ENCODE measurements around the gene LDLRAD3.

Gene LDLRAD3

GRCh38 chr11:36216061-36216615, 272.3 kb downstream of the LDLRAD3 start:
- no peak for DNase-seq (ENCODE audit: low spot score in 2 of 2)
- no peaks in the 10 kb centered on the region; the same call in 1 of the 2 replicates for H3K9me3 ChIP-seq
- H3K27me3 ChIP-seq (ENCODE audit: low read depth): no peaks in the 10 kb centered on the region
- no peak overlapping the region for H3K4me3 ChIP-seq
- H3K36me3 ChIP-seq (replicated peaks): no peaks in the 10 kb centered on the region
- in situ Hi-C loops (cut with MboI; ENCODE audit: low sequenced_read_pairs): no loop called here
- H3K4me1 ChIP-seq: no peaks in the 10 kb centered on the region

- Histone ChIP-seq H3K4me1 (no peaks in the 10 kb centered on the region), H3K9me3 (no peaks in the 10 kb centered on the region; the same call in 1 of the 2 replicates), H3K4me3 (no peak overlapping the region), H3K36me3 (replicated peaks) (no peaks in the 10 kb centered on the region), H3K27me3 (ENCODE audit: low read depth) (no peaks in the 10 kb centered on the region)
- DNase-seq (ENCODE audit: low spot score in 2 of 2): no peak
- in situ Hi-C loops (cut with MboI; ENCODE audit: low sequenced_read_pairs): no loop called here
These were observed 274.5 kb downstream of the LDLRAD3 start for GRCh38 chr11:36218283-36218921.

DNA sequence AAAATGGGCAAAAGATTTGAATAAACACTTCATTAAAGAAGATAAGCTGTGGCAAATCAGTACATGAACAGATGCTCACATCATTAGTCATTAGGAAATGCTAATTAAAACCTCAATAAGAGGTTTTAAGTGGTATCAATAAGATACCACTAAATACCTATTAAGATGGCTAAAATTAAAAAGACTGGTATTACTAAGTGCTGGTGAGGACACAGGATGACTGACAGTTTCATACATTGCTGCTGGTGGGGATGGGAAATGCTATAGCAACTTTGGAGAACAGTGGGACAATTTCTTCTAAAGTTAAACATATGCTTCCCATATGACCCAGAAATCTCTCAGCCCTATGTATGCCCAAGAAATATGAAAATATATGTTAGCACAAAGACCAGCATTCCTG, 276.1 kb downstream of the LDLRAD3 start:
- no peaks in the 10 kb centered on the region; the same call in 1 of the 2 replicates for H3K9me3 ChIP-seq
- H3K27me3 ChIP-seq (ENCODE audit: low read depth): no peaks in the 10 kb centered on the region
- no peak overlapping the region for H3K4me3 ChIP-seq
- DNase-seq (ENCODE audit: low spot score in 2 of 2): no peak
- H3K4me1 ChIP-seq: no peaks in the 10 kb centered on the region
- in situ Hi-C loops (cut with MboI; ENCODE audit: low sequenced_read_pairs): no loop called here
- H3K36me3 ChIP-seq (replicated peaks): no peaks in the 10 kb centered on the region

DNA sequence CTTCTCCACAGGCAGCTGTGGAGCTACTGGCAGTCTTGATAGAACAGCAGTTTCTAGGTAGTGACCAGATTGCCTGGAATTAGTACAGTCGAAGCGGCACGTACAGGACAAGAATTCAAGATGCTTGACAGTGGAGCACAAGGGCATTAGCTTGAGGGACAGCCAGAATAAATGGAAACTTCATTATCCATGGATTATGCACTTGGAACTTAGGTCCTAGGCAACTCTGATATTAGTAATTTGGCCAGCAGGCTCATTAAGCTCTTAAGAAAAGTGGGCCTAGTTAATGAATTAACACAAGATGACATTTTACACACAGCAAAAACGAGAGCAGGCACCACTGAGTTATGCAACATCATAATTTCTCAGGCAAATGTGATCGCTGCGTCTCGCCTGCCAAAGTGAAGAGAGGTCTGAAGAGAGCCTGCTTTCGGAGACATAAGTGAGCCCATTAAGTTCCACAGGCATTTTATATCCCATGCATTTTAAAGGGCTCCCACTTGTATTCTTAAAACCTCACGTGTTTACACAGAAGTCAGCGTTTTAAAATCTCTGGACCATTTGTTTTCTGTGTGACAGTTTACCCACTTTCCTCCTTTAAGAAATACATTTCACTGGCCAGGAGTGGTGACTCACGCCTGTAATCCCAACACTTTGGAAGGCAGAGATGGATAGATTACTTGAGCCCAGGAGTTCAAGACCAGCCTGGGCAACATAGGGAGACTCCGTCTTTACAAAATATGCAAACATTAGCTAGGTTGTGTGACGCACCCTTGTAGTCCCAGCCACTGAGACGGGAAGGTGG, 279.2 kb downstream of the LDLRAD3 start:
- H3K4me1 ChIP-seq: no peaks in the 10 kb centered on the region
- no peak overlapping the region for H3K4me3 ChIP-seq
- no peak for DNase-seq (ENCODE audit: low spot score in 2 of 2)
- no peaks in the 10 kb centered on the region; the same call in 1 of the 2 replicates for H3K9me3 ChIP-seq
- H3K36me3 ChIP-seq (replicated peaks): no peaks in the 10 kb centered on the region
- no peaks in the 10 kb centered on the region for H3K27me3 ChIP-seq (ENCODE audit: low read depth)
- in situ Hi-C loops (cut with MboI; ENCODE audit: low sequenced_read_pairs): no loop called here

DNA sequence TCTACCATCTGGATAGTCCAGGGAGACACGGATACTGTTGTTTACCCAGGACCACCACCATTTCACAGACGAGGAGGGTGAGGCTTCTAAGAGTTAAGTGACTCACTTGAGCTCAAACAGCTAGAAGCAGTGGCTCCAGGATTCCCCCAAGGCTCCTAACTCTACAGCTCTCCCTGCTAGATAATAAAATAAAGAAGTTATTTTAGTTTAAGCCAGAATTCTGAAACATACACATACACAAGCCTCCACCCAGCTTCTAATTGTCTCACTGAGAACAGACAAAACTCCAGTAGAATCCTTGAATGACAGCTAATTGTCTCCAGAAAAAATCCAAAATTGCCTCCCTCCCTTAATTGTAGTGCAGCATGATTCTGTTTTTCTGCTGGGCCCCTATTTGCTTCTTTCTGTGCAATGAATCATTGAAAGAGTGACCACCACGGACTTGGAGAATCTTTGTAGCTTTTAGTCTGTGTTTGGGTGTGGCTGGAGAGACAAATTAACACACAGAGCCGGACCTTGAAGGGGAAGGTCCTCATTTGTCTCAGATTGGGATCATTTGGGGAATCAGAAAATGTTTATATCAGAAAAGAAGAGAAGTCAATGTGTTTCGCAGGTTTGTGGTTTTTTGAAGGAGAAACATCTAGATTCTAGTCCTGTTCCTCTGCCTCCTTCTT, 280.5 kb downstream of the LDLRAD3 start:
- in situ Hi-C loops (cut with MboI; ENCODE audit: low sequenced_read_pairs): no loop called here
- no peaks in the 10 kb centered on the region for H3K27me3 ChIP-seq (ENCODE audit: low read depth)
- H3K9me3 ChIP-seq: no peaks in the 10 kb centered on the region; the same call in 1 of the 2 replicates
- no peaks in the 10 kb centered on the region for H3K4me1 ChIP-seq
- DNase-seq (ENCODE audit: low spot score in 2 of 2): no peak
- H3K4me3 ChIP-seq: no peak overlapping the region
- H3K36me3 ChIP-seq (replicated peaks): no peaks in the 10 kb centered on the region

- Histone ChIP-seq H3K4me1 (no peaks in the 10 kb centered on the region), H3K36me3 (replicated peaks) (no peaks in the 10 kb centered on the region), H3K9me3 (no peaks in the 10 kb centered on the region), H3K4me3 (no peak overlapping the region), H3K27me3 (ENCODE audit: low read depth) (no peaks in the 10 kb centered on the region)
- in situ Hi-C loops (cut with MboI; ENCODE audit: low sequenced_read_pairs): no loop called here
- DNase-seq (ENCODE audit: low spot score in 2 of 2): no peak
These were observed 283.2 kb downstream of the LDLRAD3 start for GRCh38 chr11:36227044-36227443.

- Histone ChIP-seq H3K36me3 (replicated peaks) (no peaks in the 10 kb centered on the region), H3K27me3 (ENCODE audit: low read depth) (no peaks in the 10 kb centered on the region), H3K4me3 (no peak overlapping the region), H3K9me3 (no peaks in the 10 kb centered on the region), H3K4me1 (peaks cover 2% of the 10 kb centered on the region; the same call in 1 of the 2 replicates)
- in situ Hi-C loops (cut with MboI; ENCODE audit: low sequenced_read_pairs): no loop called here
- DNase-seq (ENCODE audit: low spot score in 2 of 2): no peak
These were observed 284.8 kb downstream of the LDLRAD3 start for GRCh38 chr11:36228689-36229088.

- H3K27me3 ChIP-seq (ENCODE audit: low read depth): no peaks in the 10 kb centered on the region
- no peak for DNase-seq (ENCODE audit: low spot score in 2 of 2)
- in situ Hi-C loops (cut with MboI; ENCODE audit: low sequenced_read_pairs): no loop called here
These were observed 285.3 kb downstream of the LDLRAD3 start for GRCh38 chr11:36229091-36229705.

GRCh38 chr11:36230779-36231699, 287.2 kb downstream of the LDLRAD3 start:
- H3K9me3 ChIP-seq: no peaks in the 10 kb centered on the region
- no peaks in the 10 kb centered on the region for H3K27me3 ChIP-seq (ENCODE audit: low read depth)
- in situ Hi-C loops (cut with MboI; ENCODE audit: low sequenced_read_pairs): no loop called here
- H3K4me1 ChIP-seq: peaks cover 2% of the 10 kb centered on the region; the same call in 1 of the 2 replicates
- DNase-seq (ENCODE audit: low spot score in 2 of 2): no peak
- H3K36me3 ChIP-seq (replicated peaks): no peaks in the 10 kb centered on the region
- H3K4me3 ChIP-seq: no peak overlapping the region

More at GRCh38 chr11:36229091-36229705, 285.3 kb downstream of the LDLRAD3 start:
- Histone ChIP-seq H3K4me3 (no peak overlapping the region), H3K4me1 (peaks cover 2% of the 10 kb centered on the region; the same call in 1 of the 2 replicates), H3K9me3 (no peaks in the 10 kb centered on the region), H3K36me3 (replicated peaks) (no peaks in the 10 kb centered on the region)

DNA sequence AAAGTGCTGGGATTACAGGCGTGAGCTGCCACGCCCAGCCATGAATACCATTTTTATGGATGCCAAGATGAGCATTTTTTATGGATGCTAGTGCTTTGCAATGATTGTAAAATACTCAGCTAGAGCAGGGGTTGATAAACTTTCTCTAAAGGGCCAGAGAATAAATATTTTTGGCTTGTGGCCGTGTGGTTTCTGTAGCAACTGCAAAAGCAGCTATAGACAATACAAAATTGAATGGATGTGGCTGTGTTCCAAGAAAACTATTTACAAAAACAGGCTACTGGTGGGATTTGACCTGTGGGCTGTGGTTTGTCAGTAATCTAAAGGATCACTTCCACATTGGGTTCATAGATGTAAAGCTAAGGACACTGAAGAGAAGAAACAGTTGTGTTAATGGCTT, 289.3 kb downstream of the LDLRAD3 start:
- in situ Hi-C loops (cut with MboI; ENCODE audit: low sequenced_read_pairs): no loop called here
- Histone ChIP-seq H3K4me3 (no peak overlapping the region), H3K9me3 (no peaks in the 10 kb centered on the region), H3K4me1 (peaks cover 2% of the 10 kb centered on the region; the same call in 1 of the 2 replicates), H3K27me3 (ENCODE audit: low read depth) (no peaks in the 10 kb centered on the region), H3K36me3 (replicated peaks) (no peaks in the 10 kb centered on the region)
- DNase-seq (ENCODE audit: low spot score in 2 of 2): no peak

- in situ Hi-C loops (cut with MboI; ENCODE audit: low sequenced_read_pairs): no loop called here
- H3K9me3 ChIP-seq: no peaks in the 10 kb centered on the region
These were observed 291.0 kb downstream of the LDLRAD3 start for GRCh38 chr11:36234825-36235224.

GRCh38 chr11:36235750-36236149, 291.9 kb downstream of the LDLRAD3 start:
- Histone ChIP-seq H3K27me3 (ENCODE audit: low read depth) (no peaks in the 10 kb centered on the region), H3K9me3 (no peaks in the 10 kb centered on the region), H3K4me3 (no peak overlapping the region), H3K36me3 (replicated peaks) (no peaks in the 10 kb centered on the region), H3K4me1 (peaks cover 2% of the 10 kb centered on the region; the same call in 1 of the 2 replicates)
- no peak for DNase-seq (ENCODE audit: low spot score in 2 of 2)
- in situ Hi-C loops (cut with MboI; ENCODE audit: low sequenced_read_pairs): no loop called here

More at GRCh38 chr11:36234825-36235224, 291.0 kb downstream of the LDLRAD3 start:
- Histone ChIP-seq H3K27me3 (ENCODE audit: low read depth) (no peaks in the 10 kb centered on the region), H3K4me3 (no peak overlapping the region), H3K36me3 (replicated peaks) (no peaks in the 10 kb centered on the region), H3K4me1 (peaks cover 2% of the 10 kb centered on the region; the same call in 1 of the 2 replicates)
- no peak for DNase-seq (ENCODE audit: low spot score in 2 of 2)
